Cardiac fibroblast (primary cell): ENCODE results near the gene ACSS2.

Experiments
- DNase-seq, 2 donors: peaks; one replicate each; pipeline versions ENCODE4 v3.0.0 to v3.0.0-alpha.2; 2010; ENCODE audit warnings: low read depth in 2 of 2
- H3K4me3 ChIP-seq, 2 donors: replicated peaks in 1 of 2; 1 replicate in 1 of 2; 2 replicates in 1 of 2; pipeline ENCODE4 v1.5.1; 2011; ENCODE audit warnings: low read depth in 2 of 2, low read length in 2 of 2, mild to moderate bottlenecking in 2 of 2, moderate library complexity in 1 of 2
- CTCF ChIP-seq: IDR thresholded peaks from one replicate; pipeline ENCODE4 v1.5.1; 2011; ENCODE audit warnings: low read depth, mild to moderate bottlenecking, low read length, inconsistent platforms

ACSS2 gene

GRCh38 chr20:34883087-34883688 is 6.8 kb downstream of the ACSS2 start:
- TF ChIP-seq CTCF = no peak
- DNase-seq = no peak
- H3K4me3 ChIP-seq = no peak overlapping the region

- no peak overlapping the region for H3K4me3 ChIP-seq
- no peak for TF ChIP-seq CTCF
- DNase-seq = no peak
Observed at GRCh38 chr20:34883809-34884208, 7.4 kb downstream of the ACSS2 start.

GRCh38 chr20:34884260-34884659 is 7.8 kb downstream of the ACSS2 start:
- TF ChIP-seq CTCF = no peak
- no peak for DNase-seq

GRCh38 chr20:34886122-34886521 is 9.7 kb downstream of the ACSS2 start:
- TF ChIP-seq CTCF = no peak
- no peak overlapping the region for H3K4me3 ChIP-seq
- DNase-seq = no peak

More at GRCh38 chr20:34884260-34884659, 7.8 kb downstream of the ACSS2 start:
- H3K4me3 ChIP-seq = no peak overlapping the region

- DNase-seq = no peak
- no peak for TF ChIP-seq CTCF
- no peak overlapping the region for H3K4me3 ChIP-seq
Observed at GRCh38 chr20:34887023-34887422, 10.6 kb downstream of the ACSS2 start.

- no peak for TF ChIP-seq CTCF
- no peak for DNase-seq
Observed at GRCh38 chr20:34888468-34888867, 12.1 kb downstream of the ACSS2 start.

More at GRCh38 chr20:34888468-34888867, 12.1 kb downstream of the ACSS2 start:
- no peak overlapping the region for H3K4me3 ChIP-seq
